Measurements from ENCODE around the gene MBOAT2. TPM values are rescaled to one million over a fixed set of nuclear protein-coding genes. Genes with fewer than 3 reads are reported as not detected.

MBOAT2 gene
- total and polyA plus RNA-seq, 2 of the 13 experiments (the other 11 are each of a cell fraction or from before 2014, with no cell fraction given), result 0.11 to 0.36 TPM

DNA sequence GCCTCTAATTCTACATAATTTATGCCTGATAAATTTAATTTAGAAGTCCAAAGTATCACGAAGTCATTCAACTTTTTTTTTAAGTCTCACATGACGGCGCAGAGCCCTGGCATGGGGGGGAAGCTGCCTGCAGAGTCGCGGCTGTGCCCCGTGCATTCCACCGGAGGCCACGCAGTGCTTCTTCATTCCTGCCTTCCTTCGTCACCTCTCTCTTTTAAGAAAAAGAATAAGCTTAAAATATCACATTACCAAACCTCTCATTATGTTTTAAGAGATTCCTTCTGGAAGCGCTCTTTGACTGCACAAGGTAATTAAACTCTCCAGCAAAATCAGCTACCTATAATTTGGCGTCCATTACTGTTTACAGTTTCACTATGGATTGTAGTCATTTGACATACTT is 145.8 kb downstream of the MBOAT2 start:
- intact Hi-C loops (cut with micrococcal nuclease; ENCODE audit: unreplicated experiment), result no loop called here
- Histone ChIP-seq H2AFZ (ENCODE audit: low read length) (no peak overlapping the region), H3K9me3 (ENCODE audit: low read length) (no peaks in the 10 kb centered on the region), H3K79me2 (ENCODE audit: insufficient read depth, low read length) (no peaks in the 10 kb centered on the region), H3K4me1 (ENCODE audit: insufficient read depth, low read length) (no peaks in the 10 kb centered on the region), H3K27ac (ENCODE audit: extremely low read length, insufficient read depth, low read length) (no peak overlapping the region), H3K27me3 (ENCODE audit: control insufficient read depth in 1 of 2, insufficient read depth in 2 of 2, low read length in 2 of 2) (peaks cover 0 to 6% of the 10 kb centered on the region in 2 experiments; a peak in 3 of 5 replicates), H3K4me2 (ENCODE audit: low read depth, low read length) (no peak overlapping the region), H4K20me1 (ENCODE audit: insufficient read depth, low read length) (no peaks in the 10 kb centered on the region), H3K36me3 (replicated peaks in 1 of 2; ENCODE audit: control insufficient read depth in 1 of 2, insufficient read depth in 2 of 2, low read length in 2 of 2) (no peaks in the 10 kb centered on the region), H3K4me3 (replicated peaks in 1 of 3; ENCODE audit: insufficient read depth in 1 of 3, low read depth in 2 of 3, low read length in 3 of 3) (no peak overlapping the region), H3K9ac (ENCODE audit: insufficient read depth, low read depth, low read length) (no peak overlapping the region)
- CTCF ChIA-PET (ENCODE audit: low intra/inter-chr PET ratio, low total read pairs), result no interaction called here
- no TSS peak for BruUV-seq (replicated peaks)
- no peak for FAIRE-seq
- POLR2A ChIA-PET, result no interaction called here
- DNase-seq (ENCODE audit: low spot score), result no peak
- WGBS (ENCODE audit: low lambda C conversion rate), result 59% methylated on average over 11 of the region's 11 CpGs
- in situ Hi-C loops (cut with HindIII; ENCODE audit: extremely low pct_ligation_motif_present, low pct_unique_long_range_greater_than_20kb), result no loop called here
- no peak for ATAC-seq
- TF ChIP-seq, protein P1, sequence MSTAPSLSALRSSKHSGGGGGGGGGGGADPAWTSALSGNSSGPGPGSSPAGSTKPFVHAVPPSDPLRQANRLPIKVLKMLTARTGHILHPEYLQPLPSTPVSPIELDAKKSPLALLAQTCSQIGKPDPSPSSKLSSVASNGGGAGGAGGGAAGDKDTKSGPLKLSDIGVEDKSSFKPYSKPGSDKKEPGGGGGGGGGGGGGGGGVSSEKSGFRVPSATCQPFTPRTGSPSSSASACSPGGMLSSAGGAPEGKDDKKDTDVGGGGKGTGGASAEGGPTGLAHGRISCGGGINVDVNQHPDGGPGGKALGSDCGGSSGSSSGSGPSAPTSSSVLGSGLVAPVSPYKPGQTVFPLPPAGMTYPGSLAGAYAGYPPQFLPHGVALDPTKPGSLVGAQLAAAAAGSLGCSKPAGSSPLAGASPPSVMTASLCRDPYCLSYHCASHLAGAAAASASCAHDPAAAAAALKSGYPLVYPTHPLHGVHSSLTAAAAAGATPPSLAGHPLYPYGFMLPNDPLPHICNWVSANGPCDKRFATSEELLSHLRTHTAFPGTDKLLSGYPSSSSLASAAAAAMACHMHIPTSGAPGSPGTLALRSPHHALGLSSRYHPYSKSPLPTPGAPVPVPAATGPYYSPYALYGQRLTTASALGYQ (CRISPR knock-in tag; IDR thresholded peaks at IDR 0.05), result no peak
- TF ChIP-seq ZIK1 (CRISPR knock-in tag; IDR thresholded peaks at IDR 0.05; ENCODE audit: borderline replicate concordance, low read depth), result no peak

- Histone ChIP-seq H3K79me2 (ENCODE audit: insufficient read depth, low read length) (no peaks in the 10 kb centered on the region), H3K4me3 (replicated peaks in 1 of 3; ENCODE audit: insufficient read depth in 1 of 3, low read depth in 2 of 3, low read length in 3 of 3) (no peak overlapping the region), H2AFZ (ENCODE audit: low read length) (no peak overlapping the region), H3K36me3 (replicated peaks in 1 of 2; ENCODE audit: control insufficient read depth in 1 of 2, insufficient read depth in 2 of 2, low read length in 2 of 2) (no peaks in the 10 kb centered on the region), H3K9ac (ENCODE audit: insufficient read depth, low read depth, low read length) (no peak overlapping the region), H3K27me3 (ENCODE audit: control insufficient read depth in 1 of 2, insufficient read depth in 2 of 2, low read length in 2 of 2) (peaks cover 0 to 8% of the 10 kb centered on the region in 2 experiments; a peak in 3 of 5 replicates), H3K27ac (ENCODE audit: extremely low read length, insufficient read depth, low read length) (no peak overlapping the region), H3K4me1 (ENCODE audit: insufficient read depth, low read length) (no peaks in the 10 kb centered on the region), H3K9me3 (ENCODE audit: low read length) (no peaks in the 10 kb centered on the region), H3K4me2 (ENCODE audit: low read depth, low read length) (no peak overlapping the region), H4K20me1 (ENCODE audit: insufficient read depth, low read length) (no peaks in the 10 kb centered on the region)
- TF ChIP-seq ZNF180 (CRISPR knock-in tag; IDR thresholded peaks at IDR 0.05; ENCODE audit: borderline replicate concordance, low read depth) (no peak), TOE1 (CRISPR knock-in tag; IDR thresholded peaks at IDR 0.05) (no peak), IKZF1 (IDR thresholded peaks at IDR 0.05) (no peak), ZNF367 (CRISPR knock-in tag; IDR thresholded peaks at IDR 0.05; ENCODE audit: borderline replicate concordance) (no peak), SMC3 (IDR thresholded peaks at IDR 0.05; ENCODE audit: low read length) (no peak), XRCC5 (optimal IDR thresholded peaks at IDR 0.05; ENCODE audit: low read length) (no peak), ZNF329 (CRISPR knock-in tag; IDR thresholded peaks at IDR 0.05; ENCODE audit: low read depth) (no peak), RBM39 (IDR thresholded peaks at IDR 0.05; ENCODE audit: low read depth, low read length, poor library complexity, severe bottlenecking) (no peak), DMAP1 (CRISPR knock-in tag; IDR thresholded peaks at IDR 0.05) (no peak), ZNF724P (CRISPR knock-in tag; IDR thresholded peaks at IDR 0.05; ENCODE audit: borderline replicate concordance) (no peak)
- TF ChIP-seq, protein P2, sequence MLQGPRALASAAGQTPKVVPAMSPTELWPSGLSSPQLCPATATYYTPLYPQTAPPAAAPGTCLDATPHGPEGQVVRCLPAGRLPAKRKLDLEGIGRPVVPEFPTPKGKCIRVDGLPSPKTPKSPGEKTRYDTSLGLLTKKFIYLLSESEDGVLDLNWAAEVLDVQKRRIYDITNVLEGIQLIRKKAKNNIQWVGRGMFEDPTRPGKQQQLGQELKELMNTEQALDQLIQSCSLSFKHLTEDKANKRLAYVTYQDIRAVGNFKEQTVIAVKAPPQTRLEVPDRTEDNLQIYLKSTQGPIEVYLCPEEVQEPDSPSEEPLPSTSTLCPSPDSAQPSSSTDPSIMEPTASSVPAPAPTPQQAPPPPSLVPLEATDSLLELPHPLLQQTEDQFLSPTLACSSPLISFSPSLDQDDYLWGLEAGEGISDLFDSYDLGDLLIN (CRISPR knock-in tag; IDR thresholded peaks at IDR 0.05; ENCODE audit: borderline replicate concordance), result no peak
- TF ChIP-seq, protein P3, sequence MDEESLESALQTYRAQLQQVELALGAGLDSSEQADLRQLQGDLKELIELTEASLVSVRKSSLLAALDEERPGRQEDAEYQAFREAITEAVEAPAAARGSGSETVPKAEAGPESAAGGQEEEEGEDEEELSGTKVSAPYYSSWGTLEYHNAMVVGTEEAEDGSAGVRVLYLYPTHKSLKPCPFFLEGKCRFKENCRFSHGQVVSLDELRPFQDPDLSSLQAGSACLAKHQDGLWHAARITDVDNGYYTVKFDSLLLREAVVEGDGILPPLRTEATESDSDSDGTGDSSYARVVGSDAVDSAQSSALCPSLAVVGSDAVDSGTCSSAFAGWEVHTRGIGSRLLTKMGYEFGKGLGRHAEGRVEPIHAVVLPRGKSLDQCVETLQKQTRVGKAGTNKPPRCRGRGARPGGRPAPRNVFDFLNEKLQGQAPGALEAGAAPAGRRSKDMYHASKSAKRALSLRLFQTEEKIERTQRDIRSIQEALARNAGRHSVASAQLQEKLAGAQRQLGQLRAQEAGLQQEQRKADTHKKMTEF (CRISPR knock-in tag; IDR thresholded peaks at IDR 0.05), result no peak
- ChIA-PET CTCF (ENCODE audit: low intra/inter-chr PET ratio, low total read pairs) (no interaction called here), POLR2A (no interaction called here)
- intact Hi-C loops (cut with micrococcal nuclease; ENCODE audit: unreplicated experiment), result no loop called here
- 6% methylated on average over 2 of the region's 2 CpGs for WGBS (ENCODE audit: low lambda C conversion rate)
- no TSS peak for BruUV-seq (replicated peaks)
- FAIRE-seq, result no peak
- ATAC-seq, result no peak
- DNase-seq (ENCODE audit: low spot score), result no peak
- in situ Hi-C loops (cut with HindIII; ENCODE audit: extremely low pct_ligation_motif_present, low pct_unique_long_range_greater_than_20kb), result no loop called here
These were observed 147.3 kb downstream of the MBOAT2 start for GRCh38 chr2:8856176-8856575.

Data from HepG2 (cell line).